ENCODE measurements around the gene ILRUN. TPM values are rescaled to one million over a fixed set of nuclear protein-coding genes. Genes with fewer than 3 reads are reported as not detected.
A peak's percentile ranks its signal among the peaks of the same experiment; 100 is the strongest.

The ILRUN gene
- total and polyA plus RNA-seq, 9 of the 15 experiments (the other 6 are each of a cell fraction or from before 2014, with no cell fraction given) = 24.9 to 78.9 (median 53.4) TPM

DNA sequence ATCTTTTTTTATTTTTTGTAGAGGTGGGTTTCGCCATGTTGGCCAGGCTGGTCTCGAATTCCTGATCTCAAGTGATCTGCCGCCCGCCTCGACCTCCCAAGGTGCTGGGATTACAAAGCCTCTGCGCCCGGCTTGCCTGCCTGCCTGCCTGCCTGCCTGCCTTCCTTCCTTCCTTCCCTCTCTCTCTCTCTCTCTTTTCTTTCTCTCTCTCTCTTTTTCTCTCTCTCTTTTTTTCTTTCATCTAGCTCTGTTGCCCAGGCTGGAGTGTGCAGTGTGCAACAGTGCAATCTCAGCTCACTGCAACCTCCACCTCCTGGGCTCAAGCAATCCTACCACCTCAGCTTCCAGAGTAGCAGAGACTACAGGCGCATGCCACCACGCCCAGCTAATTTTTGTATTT is 4.6 kb upstream of the ILRUN start:
- Histone ChIP-seq H3K27ac (ENCODE audit: extremely low read depth, low read depth, low read length) (no peak overlapping the region), H3K9me3 (replicated peaks; ENCODE audit: control insufficient read depth, insufficient read depth, low read depth, low read length) (no peaks in the 10 kb centered on the region), H2AFZ (ENCODE audit: low read depth, low read length) (0 out of 2 replicates have a peak overlapping the region, but pooled peaks have one; percentile 20), H4K20me1 (replicated peaks; ENCODE audit: control insufficient read depth, insufficient read depth, low read length) (no peaks in the 10 kb centered on the region), H3K36me3 (ENCODE audit: control insufficient read depth, insufficient read depth, low read length) (no peaks in the 10 kb centered on the region; the same call in 2 of the 3 replicates), H3K4me2 (ENCODE audit: insufficient read depth, low read length) (no peak overlapping the region), H3K79me2 (ENCODE audit: control insufficient read depth, insufficient read depth, low read length) (peaks cover 8% of the 10 kb centered on the region), H3K9me1 (ENCODE audit: control insufficient read depth, insufficient read depth, low read length) (no peaks in the 10 kb centered on the region), H3K4me3 (no peak overlapping the region), H3K4me1 (replicated peaks in 1 of 2; ENCODE audit: control insufficient read depth in 2 of 2, insufficient read depth in 2 of 2, low read length in 2 of 2) (peaks cover 7 to 17% of the 10 kb centered on the region in 2 experiments; a peak in 4 of 5 replicates), H3K27me3 (ENCODE audit: control insufficient read depth in 2 of 2, insufficient read depth in 2 of 2, low read length in 2 of 2) (no peaks in the 10 kb centered on the region), H3K9ac (ENCODE audit: insufficient read depth in 1 of 2, low read depth in 2 of 2, low read length in 2 of 2) (no peak overlapping the region)
- FAIRE-seq = no peak
- ATAC-seq = no peak
- WGBS (ENCODE audit: insufficient coverage, low coverage, missing lambda C conversion rate) = 81% methylated on average over 9 of the region's 9 CpGs
- intact Hi-C loops (cut with micrococcal nuclease) (no loop called here), in situ Hi-C loops (cut with MboI) (no loop called here)
- CTCF ChIA-PET (ENCODE audit: low intra/inter-chr PET ratio) = interaction anchor here (0.7 kb wide), 1 partner anchor 124 kb away, joined by 3 read pairs; no protein-coding TSS in a partner anchor
- POLR2A ChIA-PET = interaction anchor here (0.6 to 1.1 kb wide), 2 partner anchors 9 to 42 kb away, joined by 3 read pairs; no protein-coding TSS in a partner anchor
- no peak for DNase-seq (ENCODE audit: extremely low read depth in 1 of 4, low spot score in 3 of 4)
- no TSS peak for BruUV-seq (replicated peaks)
- no peak for TF ChIP-seq ZNF696 (CRISPR knock-in tag; conservative IDR thresholded peaks at IDR 0.05)
- 0 out of 2 replicates have a peak, but pooled peaks have one; percentile 46 for TF ChIP-seq HDGF (IDR thresholded peaks at IDR 0.05)
- no peak for TF ChIP-seq HMG20A (CRISPR knock-in tag; conservative IDR thresholded peaks at IDR 0.05)
- TF ChIP-seq, protein P1, sequence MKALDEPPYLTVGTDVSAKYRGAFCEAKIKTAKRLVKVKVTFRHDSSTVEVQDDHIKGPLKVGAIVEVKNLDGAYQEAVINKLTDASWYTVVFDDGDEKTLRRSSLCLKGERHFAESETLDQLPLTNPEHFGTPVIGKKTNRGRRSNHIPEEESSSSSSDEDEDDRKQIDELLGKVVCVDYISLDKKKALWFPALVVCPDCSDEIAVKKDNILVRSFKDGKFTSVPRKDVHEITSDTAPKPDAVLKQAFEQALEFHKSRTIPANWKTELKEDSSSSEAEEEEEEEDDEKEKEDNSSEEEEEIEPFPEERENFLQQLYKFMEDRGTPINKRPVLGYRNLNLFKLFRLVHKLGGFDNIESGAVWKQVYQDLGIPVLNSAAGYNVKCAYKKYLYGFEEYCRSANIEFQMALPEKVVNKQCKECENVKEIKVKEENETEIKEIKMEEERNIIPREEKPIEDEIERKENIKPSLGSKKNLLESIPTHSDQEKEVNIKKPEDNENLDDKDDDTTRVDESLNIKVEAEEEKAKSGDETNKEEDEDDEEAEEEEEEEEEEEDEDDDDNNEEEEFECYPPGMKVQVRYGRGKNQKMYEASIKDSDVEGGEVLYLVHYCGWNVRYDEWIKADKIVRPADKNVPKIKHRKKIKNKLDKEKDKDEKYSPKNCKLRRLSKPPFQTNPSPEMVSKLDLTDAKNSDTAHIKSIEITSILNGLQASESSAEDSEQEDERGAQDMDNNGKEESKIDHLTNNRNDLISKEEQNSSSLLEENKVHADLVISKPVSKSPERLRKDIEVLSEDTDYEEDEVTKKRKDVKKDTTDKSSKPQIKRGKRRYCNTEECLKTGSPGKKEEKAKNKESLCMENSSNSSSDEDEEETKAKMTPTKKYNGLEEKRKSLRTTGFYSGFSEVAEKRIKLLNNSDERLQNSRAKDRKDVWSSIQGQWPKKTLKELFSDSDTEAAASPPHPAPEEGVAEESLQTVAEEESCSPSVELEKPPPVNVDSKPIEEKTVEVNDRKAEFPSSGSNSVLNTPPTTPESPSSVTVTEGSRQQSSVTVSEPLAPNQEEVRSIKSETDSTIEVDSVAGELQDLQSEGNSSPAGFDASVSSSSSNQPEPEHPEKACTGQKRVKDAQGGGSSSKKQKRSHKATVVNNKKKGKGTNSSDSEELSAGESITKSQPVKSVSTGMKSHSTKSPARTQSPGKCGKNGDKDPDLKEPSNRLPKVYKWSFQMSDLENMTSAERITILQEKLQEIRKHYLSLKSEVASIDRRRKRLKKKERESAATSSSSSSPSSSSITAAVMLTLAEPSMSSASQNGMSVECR (CRISPR knock-in tag; IDR thresholded peaks at IDR 0.05) = no peak
- TF ChIP-seq, protein P2, sequence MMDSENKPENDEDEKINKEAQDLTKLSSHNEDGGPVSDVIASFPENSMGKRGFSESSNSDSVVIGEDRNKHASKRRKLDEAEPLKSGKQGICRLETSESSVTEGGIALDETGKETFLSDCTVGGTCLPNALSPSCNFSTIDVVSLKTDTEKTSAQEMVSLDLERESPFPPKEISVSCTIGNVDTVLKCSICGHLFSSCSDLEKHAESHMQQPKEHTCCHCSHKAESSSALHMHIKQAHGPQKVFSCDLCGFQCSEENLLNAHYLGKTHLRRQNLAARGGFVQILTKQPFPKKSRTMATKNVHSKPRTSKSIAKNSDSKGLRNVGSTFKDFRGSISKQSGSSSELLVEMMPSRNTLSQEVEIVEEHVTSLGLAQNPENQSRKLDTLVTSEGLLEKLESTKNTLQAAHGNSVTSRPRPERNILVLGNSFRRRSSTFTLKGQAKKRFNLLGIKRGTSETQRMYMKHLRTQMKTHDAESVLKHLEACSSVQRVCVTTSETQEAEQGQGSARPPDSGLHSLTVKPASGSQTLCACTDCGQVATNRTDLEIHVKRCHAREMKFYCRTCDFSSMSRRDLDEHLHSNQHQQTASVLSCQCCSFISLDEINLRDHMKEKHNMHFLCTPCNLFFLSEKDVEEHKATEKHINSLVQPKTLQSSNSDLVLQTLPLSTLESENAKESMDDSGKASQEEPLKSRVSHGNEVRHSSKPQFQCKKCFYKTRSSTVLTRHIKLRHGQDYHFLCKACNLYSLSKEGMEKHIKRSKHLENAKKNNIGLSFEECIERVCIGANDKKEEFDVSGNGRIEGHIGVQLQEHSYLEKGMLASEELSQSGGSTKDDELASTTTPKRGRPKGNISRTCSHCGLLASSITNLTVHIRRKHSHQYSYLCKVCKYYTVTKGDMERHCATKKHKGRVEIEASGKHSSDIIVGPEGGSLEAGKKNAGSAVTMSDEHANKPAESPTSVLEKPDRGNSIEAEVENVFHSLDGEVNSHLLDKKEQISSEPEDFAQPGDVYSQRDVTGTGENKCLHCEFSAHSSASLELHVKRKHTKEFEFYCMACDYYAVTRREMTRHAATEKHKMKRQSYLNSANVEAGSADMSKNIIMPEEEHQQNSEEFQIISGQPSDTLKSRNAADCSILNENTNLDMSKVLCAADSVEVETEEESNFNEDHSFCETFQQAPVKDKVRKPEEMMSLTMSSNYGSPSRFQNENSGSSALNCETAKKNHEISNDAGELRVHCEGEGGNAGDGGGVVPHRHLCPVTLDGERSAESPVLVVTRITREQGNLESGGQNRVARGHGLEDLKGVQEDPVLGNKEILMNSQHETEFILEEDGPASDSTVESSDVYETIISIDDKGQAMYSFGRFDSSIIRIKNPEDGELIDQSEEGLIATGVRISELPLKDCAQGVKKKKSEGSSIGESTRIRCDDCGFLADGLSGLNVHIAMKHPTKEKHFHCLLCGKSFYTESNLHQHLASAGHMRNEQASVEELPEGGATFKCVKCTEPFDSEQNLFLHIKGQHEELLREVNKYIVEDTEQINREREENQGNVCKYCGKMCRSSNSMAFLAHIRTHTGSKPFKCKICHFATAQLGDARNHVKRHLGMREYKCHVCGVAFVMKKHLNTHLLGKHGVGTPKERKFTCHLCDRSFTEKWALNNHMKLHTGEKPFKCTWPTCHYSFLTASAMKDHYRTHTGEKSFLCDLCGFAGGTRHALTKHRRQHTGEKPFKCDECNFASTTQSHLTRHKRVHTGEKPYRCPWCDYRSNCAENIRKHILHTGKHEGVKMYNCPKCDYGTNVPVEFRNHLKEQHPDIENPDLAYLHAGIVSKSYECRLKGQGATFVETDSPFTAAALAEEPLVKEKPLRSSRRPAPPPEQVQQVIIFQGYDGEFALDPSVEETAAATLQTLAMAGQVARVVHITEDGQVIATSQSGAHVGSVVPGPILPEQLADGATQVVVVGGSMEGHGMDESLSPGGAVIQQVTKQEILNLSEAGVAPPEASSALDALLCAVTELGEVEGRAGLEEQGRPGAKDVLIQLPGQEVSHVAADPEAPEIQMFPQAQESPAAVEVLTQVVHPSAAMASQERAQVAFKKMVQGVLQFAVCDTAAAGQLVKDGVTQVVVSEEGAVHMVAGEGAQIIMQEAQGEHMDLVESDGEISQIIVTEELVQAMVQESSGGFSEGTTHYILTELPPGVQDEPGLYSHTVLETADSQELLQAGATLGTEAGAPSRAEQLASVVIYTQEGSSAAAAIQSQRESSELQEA (IDR thresholded peaks at IDR 0.05; ENCODE audit: low read depth) = no peak
- no peak for TF ChIP-seq CREM (IDR thresholded peaks at IDR 0.05; ENCODE audit: low read depth)
- TF ChIP-seq, protein P3, sequence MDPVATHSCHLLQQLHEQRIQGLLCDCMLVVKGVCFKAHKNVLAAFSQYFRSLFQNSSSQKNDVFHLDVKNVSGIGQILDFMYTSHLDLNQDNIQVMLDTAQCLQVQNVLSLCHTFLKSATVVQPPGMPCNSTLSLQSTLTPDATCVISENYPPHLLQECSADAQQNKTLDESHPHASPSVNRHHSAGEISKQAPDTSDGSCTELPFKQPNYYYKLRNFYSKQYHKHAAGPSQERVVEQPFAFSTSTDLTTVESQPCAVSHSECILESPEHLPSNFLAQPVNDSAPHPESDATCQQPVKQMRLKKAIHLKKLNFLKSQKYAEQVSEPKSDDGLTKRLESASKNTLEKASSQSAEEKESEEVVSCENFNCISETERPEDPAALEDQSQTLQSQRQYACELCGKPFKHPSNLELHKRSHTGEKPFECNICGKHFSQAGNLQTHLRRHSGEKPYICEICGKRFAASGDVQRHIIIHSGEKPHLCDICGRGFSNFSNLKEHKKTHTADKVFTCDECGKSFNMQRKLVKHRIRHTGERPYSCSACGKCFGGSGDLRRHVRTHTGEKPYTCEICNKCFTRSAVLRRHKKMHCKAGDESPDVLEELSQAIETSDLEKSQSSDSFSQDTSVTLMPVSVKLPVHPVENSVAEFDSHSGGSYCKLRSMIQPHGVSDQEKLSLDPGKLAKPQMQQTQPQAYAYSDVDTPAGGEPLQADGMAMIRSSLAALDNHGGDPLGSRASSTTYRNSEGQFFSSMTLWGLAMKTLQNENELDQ (CRISPR knock-in tag; IDR thresholded peaks at IDR 0.05; ENCODE audit: borderline replicate concordance) = no peak

All from K562 (cell line).